ENCODE measurements around the gene PLA2G2F.
A peak's percentile ranks its signal among the peaks of the same experiment; 100 is the strongest.

PLA2G2F gene

GRCh38 chr1:20166051-20166450 is 26.9 kb downstream of the PLA2G2F start:
- Histone ChIP-seq H3K36me3 (no peaks in the 10 kb centered on the region), H3K27me3 (no peaks in the 10 kb centered on the region), H4K20me1 (no peaks in the 10 kb centered on the region), H3K4me2 (peak overlapping the region; percentile 5; the same call in 1 of the 2 replicates), H3K27ac (no peak overlapping the region), H3K9me3 (peaks cover 35% of the 10 kb centered on the region), H3K4me3 (no peak overlapping the region), H3K9ac (0 out of 2 replicates have a peak overlapping the region, but pooled peaks have one; percentile 19), H3K4me1 (peaks cover 30% of the 10 kb centered on the region)
- TF ChIP-seq Cebpa-rat (IDR thresholded peaks at IDR 0.05) = no peak

GRCh38 chr1:20167126-20167525 is 28.0 kb downstream of the PLA2G2F start:
- TF ChIP-seq Cebpa-rat (IDR thresholded peaks at IDR 0.05) = no peak
- Histone ChIP-seq H4K20me1 (no peaks in the 10 kb centered on the region), H3K36me3 (no peaks in the 10 kb centered on the region), H3K4me1 (peaks cover 40% of the 10 kb centered on the region), H3K4me3 (no peak overlapping the region), H3K4me2 (no peak overlapping the region), H3K9me3 (peaks cover 24% of the 10 kb centered on the region), H3K27ac (no peak overlapping the region), H3K9ac (no peak overlapping the region), H3K27me3 (no peaks in the 10 kb centered on the region)

- H3K4me3 ChIP-seq = no peak overlapping the region
- H4K20me1 ChIP-seq = no peaks in the 10 kb centered on the region
- H3K27ac ChIP-seq = no peak overlapping the region
- no peaks in the 10 kb centered on the region for H3K36me3 ChIP-seq
- TF ChIP-seq Cebpa-rat (IDR thresholded peaks at IDR 0.05) = no peak
- no peaks in the 10 kb centered on the region for H3K27me3 ChIP-seq
- H3K9me3 ChIP-seq = peaks cover 9% of the 10 kb centered on the region; the same call in 1 of the 2 replicates
- no peak overlapping the region for H3K9ac ChIP-seq
- H3K4me1 ChIP-seq = peaks cover 44% of the 10 kb centered on the region
- H3K4me2 ChIP-seq = no peak overlapping the region
Measured at GRCh38 chr1:20168564-20169491, 29.7 kb downstream of the PLA2G2F start.

- Histone ChIP-seq H4K20me1 (no peaks in the 10 kb centered on the region), H3K27ac (no peak overlapping the region), H3K4me2 (no peak overlapping the region), H3K9ac (no peak overlapping the region), H3K4me1 (peaks cover 47% of the 10 kb centered on the region), H3K27me3 (no peaks in the 10 kb centered on the region), H3K9me3 (peaks cover 5% of the 10 kb centered on the region; the same call in 1 of the 2 replicates), H3K4me3 (no peak overlapping the region), H3K36me3 (no peaks in the 10 kb centered on the region)
- no peak for TF ChIP-seq Cebpa-rat (IDR thresholded peaks at IDR 0.05)
Measured at GRCh38 chr1:20169932-20170331, 30.8 kb downstream of the PLA2G2F start.

- Histone ChIP-seq H3K4me3 (no peak overlapping the region), H3K4me2 (peak overlapping the region; percentile 31; the same call in 1 of the 2 replicates), H4K20me1 (no peaks in the 10 kb centered on the region), H3K4me1 (peaks cover 41% of the 10 kb centered on the region), H3K9ac (no peak overlapping the region), H3K27ac (peak overlapping the region; percentile 52), H3K27me3 (no peaks in the 10 kb centered on the region), H3K9me3 (no peaks in the 10 kb centered on the region), H3K36me3 (no peaks in the 10 kb centered on the region)
- no peak for TF ChIP-seq Cebpa-rat (IDR thresholded peaks at IDR 0.05)
Measured at GRCh38 chr1:20172033-20172590, 33.0 kb downstream of the PLA2G2F start.

GRCh38 chr1:20174937-20175666 is 36.0 kb downstream of the PLA2G2F start:
- Histone ChIP-seq H3K9ac (no peak overlapping the region), H3K36me3 (no peaks in the 10 kb centered on the region), H4K20me1 (no peaks in the 10 kb centered on the region), H3K27ac (no peak overlapping the region), H3K4me2 (peak overlapping the region; percentile 24; the same call in 1 of the 2 replicates), H3K4me1 (peaks cover 33% of the 10 kb centered on the region), H3K9me3 (no peaks in the 10 kb centered on the region), H3K27me3 (no peaks in the 10 kb centered on the region), H3K4me3 (no peak overlapping the region)
- no peak for TF ChIP-seq Cebpa-rat (IDR thresholded peaks at IDR 0.05)

- H3K4me1 ChIP-seq = peaks cover 19% of the 10 kb centered on the region
- H3K9ac ChIP-seq = no peak overlapping the region
- no peak overlapping the region for H3K27ac ChIP-seq
- H3K9me3 ChIP-seq = no peaks in the 10 kb centered on the region
- H3K4me3 ChIP-seq = no peak overlapping the region
- H3K4me2 ChIP-seq = no peak overlapping the region
- H4K20me1 ChIP-seq = no peaks in the 10 kb centered on the region
- H3K27me3 ChIP-seq = no peaks in the 10 kb centered on the region
- TF ChIP-seq Cebpa-rat (IDR thresholded peaks at IDR 0.05) = no peak
- no peaks in the 10 kb centered on the region for H3K36me3 ChIP-seq
Measured at GRCh38 chr1:20178634-20179370, 39.7 kb downstream of the PLA2G2F start.

- no peaks in the 10 kb centered on the region for H3K9me3 ChIP-seq
- no peak overlapping the region for H3K9ac ChIP-seq
- H4K20me1 ChIP-seq = no peaks in the 10 kb centered on the region
- H3K27me3 ChIP-seq = no peaks in the 10 kb centered on the region
- no peak overlapping the region for H3K27ac ChIP-seq
- H3K4me1 ChIP-seq = peaks cover 27% of the 10 kb centered on the region
- no peak overlapping the region for H3K4me2 ChIP-seq
- no peak for TF ChIP-seq Cebpa-rat (IDR thresholded peaks at IDR 0.05)
- H3K4me3 ChIP-seq = no peak overlapping the region
- no peaks in the 10 kb centered on the region for H3K36me3 ChIP-seq
Measured at GRCh38 chr1:20179371-20180128, 40.4 kb downstream of the PLA2G2F start.
